A673 (cell line): Measurements from ENCODE around the gene NUDT14. TPM values are rescaled to one million over a fixed set of nuclear protein-coding genes. Genes with fewer than 3 reads are reported as not detected.
A peak's percentile ranks its signal among the peaks of the same experiment; 100 is the strongest.

Experiments used
- BruUV-seq: library from RNA; stranded (reverse); fragments of 400-500 nt; replicated peaks from 2 replicates; lab custom pipeline; 2021; lab: Mats Ljungman, UMichigan
- CTCF ChIA-PET: fragments of 300-600 bp; sonication (Branson Sonifier 250); formaldehyde crosslinking; loops from one replicate; lab custom pipeline; 2022; ENCODE audit warnings: antibody characterized with exemption; lab: Charles Lee
- POLR2A ChIA-PET: fragments of 300-600 bp; sonication (Branson Sonifier 250); formaldehyde crosslinking; loops from one replicate; lab custom pipeline; 2022; ENCODE audit warnings: antibody characterized with exemption; ENCODE audit not compliant: low non-redundant PET; lab: Charles Lee
- DNase-seq: peaks from one replicate; pipeline ENCODE4 v3.0.0-alpha.2; 2015; ENCODE audit warnings: low spot score
- H3K27ac ChIP-seq: fragments of 200-600 bp; sonication (generic); 2 replicates; pipeline ENCODE4 v1.5.1; 2016; ENCODE audit warnings: mixed run types, low read depth, mild to moderate bottlenecking, mixed read lengths, antibody characterized with exemption, low read length; ENCODE audit not compliant: poor library complexity, severe bottlenecking
- H3K27me3 ChIP-seq: fragments of 200-600 bp; sonication (generic); replicated peaks from 2 replicates; pipeline ENCODE4 v1.6.1; 2017; ENCODE audit warnings: mixed run types, low read depth, mild to moderate bottlenecking, mixed read lengths, antibody characterized with exemption, low read length; ENCODE audit not compliant: insufficient read depth, poor library complexity
- H3K36me3 ChIP-seq: fragments of 200-600 bp; sonication (generic); 2 replicates; pipeline ENCODE4 v1.6.1; 2016; ENCODE audit warnings: mixed run types, mild to moderate bottlenecking, mixed read lengths, antibody characterized with exemption, low read length; ENCODE audit not compliant: insufficient read depth, poor library complexity, severe bottlenecking
- H3K4me1 ChIP-seq: fragments of 200-600 bp; sonication (generic); 2 replicates; pipeline ENCODE4 v1.6.1; 2017; ENCODE audit warnings: mixed run types, mild to moderate bottlenecking, mixed read lengths, antibody characterized with exemption, low read length; ENCODE audit not compliant: insufficient read depth, poor library complexity, severe bottlenecking
- H3K4me3 ChIP-seq: fragments of 200-600 bp; sonication (generic); 2 replicates; pipeline ENCODE4 v1.5.1; 2016; ENCODE audit warnings: low read depth, mixed run types, mild to moderate bottlenecking, mixed read lengths, low read length; ENCODE audit not compliant: poor library complexity, severe bottlenecking
- H3K9me3 ChIP-seq: fragments of 200-600 bp; sonication (generic); 2 replicates; pipeline ENCODE4 v1.6.1; 2016; ENCODE audit warnings: mixed run types, low read depth, mild to moderate bottlenecking, mixed read lengths, antibody characterized with exemption, low read length; ENCODE audit not compliant: poor library complexity, severe bottlenecking
- CTCF ChIP-seq: fragments of 300-800, 200-600 bp; sonication (generic); conservative IDR thresholded peaks from 2 replicates; pipeline ENCODE4 v1.5.1; 2017; ENCODE audit warnings: low read depth, mild to moderate bottlenecking, antibody characterized with exemption, low read length, moderate library complexity, mixed read lengths
- EZH2 ChIP-seq: fragments of 200-600 bp; sonication (generic); IDR thresholded peaks from 2 replicates; pipeline ENCODE4 v1.6.1; 2017; ENCODE audit warnings: borderline replicate concordance, low read depth, mild to moderate bottlenecking, mixed read lengths, antibody characterized with exemption, low read length; ENCODE audit not compliant: poor library complexity, severe bottlenecking
- intact Hi-C: fragments of 100-400 bp; cut with micrococcal nuclease; formaldehyde crosslinking; loops from one replicate; pipeline ENCODE4 v1.10.0; 2022; ENCODE audit not compliant: unreplicated experiment
- total RNA-seq: library from RNA; stranded (reverse); gene quantifications from 2 replicates; pipeline ENCODE4 v1.2.3, GENCODE V29; 2021

The NUDT14 gene
- total RNA-seq, 1 experiment from 2014 or later, result 30.8 TPM

- DNase-seq, result no peak
- TF ChIP-seq EZH2 (no peak), CTCF (no peak)
- ChIA-PET POLR2A (no interaction called here), CTCF (no interaction called here)
- H3K27me3 ChIP-seq, result no peaks in the 10 kb centered on the region
- peaks cover 4% of the 10 kb centered on the region for H3K4me1 ChIP-seq
- intact Hi-C loops, result no loop called here
- no peaks in the 10 kb centered on the region for H3K36me3 ChIP-seq
- no peak overlapping the region for H3K27ac ChIP-seq
- no peak overlapping the region for H3K4me3 ChIP-seq
- no peaks in the 10 kb centered on the region for H3K9me3 ChIP-seq
- BruUV-seq, result no TSS peak
Observed at GRCh38 chr14:105204206-105204930, 23.3 kb upstream of the NUDT14 start.

GRCh38 chr14:105203701-105204100 lies 22.6 kb upstream of the NUDT14 start:
- Histone ChIP-seq H3K4me1 (peaks cover 4% of the 10 kb centered on the region), H3K27me3 (no peaks in the 10 kb centered on the region), H3K4me3 (no peak overlapping the region), H3K36me3 (no peaks in the 10 kb centered on the region), H3K27ac (no peak overlapping the region), H3K9me3 (no peaks in the 10 kb centered on the region)
- no peak for DNase-seq
- intact Hi-C loops, result loop anchor here (1.0 to 2.0 kb wide), 2 partner anchors 77 to 149 kb away; no protein-coding TSS in a partner anchor
- no peak for TF ChIP-seq EZH2
- TF ChIP-seq CTCF, result no peak
- CTCF ChIA-PET, result no interaction called here
- BruUV-seq, result no TSS peak
- POLR2A ChIA-PET, result no interaction called here

GRCh38 chr14:105203057-105203531 lies 22.0 kb upstream of the NUDT14 start:
- no TSS peak for BruUV-seq
- POLR2A ChIA-PET, result no interaction called here

More at GRCh38 chr14:105203057-105203531, 22.0 kb upstream of the NUDT14 start:
- DNase-seq, result peak; percentile 75
- no peaks in the 10 kb centered on the region for H3K9me3 ChIP-seq
- intact Hi-C loops, result loop anchor here (1.0 to 2.0 kb wide), 2 partner anchors 78 to 149 kb away; no protein-coding TSS in a partner anchor
- CTCF ChIA-PET, result no interaction called here
- no peaks in the 10 kb centered on the region for H3K36me3 ChIP-seq
- H3K27ac ChIP-seq, result no peak overlapping the region
- peaks cover 4% of the 10 kb centered on the region for H3K4me1 ChIP-seq
- H3K27me3 ChIP-seq, result no peaks in the 10 kb centered on the region
- H3K4me3 ChIP-seq, result no peak overlapping the region
- TF ChIP-seq EZH2 (no peak), CTCF (peak; percentile 97)
